Loucy (cell line): ENCODE results near the gene DPYSL4.

Experiments
- CTCF ChIP-seq: fragments of 200-600 bp; sonication (generic); conservative IDR thresholded peaks from 2 replicates; pipeline ENCODE4 v1.5.1; 2014; ENCODE audit warnings: mild to moderate bottlenecking, antibody characterized with exemption, low read length
- EZH2phosphoT487 ChIP-seq: fragments of 200-600 bp; IDR thresholded peaks from 2 replicates; pipeline ENCODE4 v1.6.1; 2018; ENCODE audit warnings: antibody characterized with exemption, mild to moderate bottlenecking, moderate library complexity, borderline replicate concordance

DNA sequence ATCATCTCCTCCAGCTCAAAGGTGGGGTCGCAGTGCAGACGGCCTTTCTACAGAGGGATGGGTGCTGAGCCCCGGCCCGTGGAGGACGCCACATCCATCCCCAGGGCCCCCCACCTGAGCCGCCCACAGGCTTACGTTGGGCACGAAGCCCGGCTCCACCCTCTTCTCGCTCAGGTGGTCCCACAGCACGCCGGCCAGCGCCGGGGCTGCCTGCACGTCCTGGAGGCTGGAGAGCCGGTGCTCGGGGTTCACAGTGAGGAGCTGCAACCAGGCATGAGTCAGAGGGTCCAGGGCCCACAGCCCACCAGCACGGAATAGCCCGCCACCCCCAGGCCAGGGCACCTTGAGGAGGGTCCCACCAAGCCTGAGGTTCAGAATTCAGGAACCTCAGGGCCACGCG, 36.0 kb downstream of the DPYSL4 start:
- TF ChIP-seq CTCF = no peak
- no peak for TF ChIP-seq EZH2phosphoT487
